NCI-H2081 (cell line): ENCODE results near the gene LPIN3.

Source experiments
- DNase-seq, 2 experiments: peaks; one replicate each; lab custom pipeline; 2025; lab: John Stamatoyannopoulos, UW

Gene LPIN3

GRCh38 chr20:41320441-41320840 is 20.2 kb upstream of the LPIN3 start:
- DNase-seq = no peak

GRCh38 chr20:41320976-41321375 is 19.6 kb upstream of the LPIN3 start:
- DNase-seq = no peak

- no peak for DNase-seq
Observed at GRCh38 chr20:41327178-41327577, 13.4 kb upstream of the LPIN3 start.

GRCh38 chr20:41329435-41330342 is 10.9 kb upstream of the LPIN3 start:
- DNase-seq = no peak

- DNase-seq = no peak
Observed at GRCh38 chr20:41330343-41330720, 10.3 kb upstream of the LPIN3 start.

- DNase-seq = no peak
Observed at GRCh38 chr20:41330941-41331340, 9.7 kb upstream of the LPIN3 start.

GRCh38 chr20:41331731-41332130 is 8.9 kb upstream of the LPIN3 start:
- DNase-seq = no peak

GRCh38 chr20:41334036-41334435 is 6.6 kb upstream of the LPIN3 start:
- no peak for DNase-seq

- no peak for DNase-seq
Observed at GRCh38 chr20:41334443-41335421, 5.9 kb upstream of the LPIN3 start.

- DNase-seq = no peak
Observed at GRCh38 chr20:41335591-41335990, 5.0 kb upstream of the LPIN3 start.

- DNase-seq = no peak
Observed at GRCh38 chr20:41336711-41337492, 3.7 kb upstream of the LPIN3 start.

- DNase-seq = peak; percentile 80 to 85
Observed at GRCh38 chr20:41339957-41340326, 679 bp upstream of the LPIN3 start.

GRCh38 chr20:41342474-41343464 is 2.1 kb downstream of the LPIN3 start:
- DNase-seq = no peak

GRCh38 chr20:41344477-41344876 is 3.9 kb downstream of the LPIN3 start:
- no peak for DNase-seq

- no peak for DNase-seq
Observed at GRCh38 chr20:41344938-41345728, 4.5 kb downstream of the LPIN3 start.

- DNase-seq = no peak
Observed at GRCh38 chr20:41345729-41346067, 5.1 kb downstream of the LPIN3 start.

GRCh38 chr20:41347523-41348429 is 7.2 kb downstream of the LPIN3 start:
- DNase-seq = no peak

GRCh38 chr20:41348430-41349172 is 8.0 kb downstream of the LPIN3 start:
- no peak for DNase-seq
